IMR-90 (cell line): ENCODE data around the gene AKAP8L. TPM values are rescaled to one million over a fixed set of nuclear protein-coding genes. Genes with fewer than 3 reads are reported as not detected.

Experiments used
- ATAC-seq: fragments of 200-7000 bp; cut with Tn5 transposase; 2 replicates; pipeline ENCODE4 v1.9.1; 2020; ENCODE audit warnings: low read depth, mild to moderate bottlenecking, moderate library complexity
- BruUV-seq: library from RNA; stranded (reverse); fragments of 400-500 nt; replicated peaks from 2 replicates; lab custom pipeline; 2021; lab: Mats Ljungman, UMichigan
- CTCF ChIA-PET: fragments of 300-600 bp; formaldehyde crosslinking; extraction: SDS; loops from one replicate; lab custom pipeline; 2021; ENCODE audit warnings: antibody characterized with exemption; lab: Yijun Ruan, JAX
- POLR2A ChIA-PET: fragments of 300-600 bp; sonication (Branson Sonifier 250); formaldehyde crosslinking; loops from one replicate; lab custom pipeline; 2022; ENCODE audit warnings: antibody characterized with exemption; ENCODE audit not compliant: unreplicated experiment; lab: Charles Lee
- DNase-seq: peaks from one replicate; pipeline ENCODE4 v3.0.0; 2013
- H2AFZ ChIP-seq: replicated peaks from 2 replicates; pipeline ENCODE3; 2013; ENCODE audit warnings: low read length, mild to moderate bottlenecking; ENCODE audit not compliant: poor library complexity
- H2AK5ac ChIP-seq: 2 replicates; pipeline ENCODE4 v1.6.1; 2013; ENCODE audit warnings: low read depth, low read length, inconsistent platforms
- H2AK9ac ChIP-seq: replicated peaks from 2 replicates; pipeline ENCODE3; 2013; ENCODE audit warnings: mild to moderate bottlenecking, low read depth, low read length, moderate library complexity; ENCODE audit not compliant: poor library complexity
- H2BK120ac ChIP-seq: 2 replicates; pipeline ENCODE4 v1.6.1; 2013; ENCODE audit warnings: low read depth, low read length, inconsistent platforms
- H2BK15ac ChIP-seq: 3 replicates; pipeline ENCODE4 v1.6.1; 2013; ENCODE audit warnings: low read depth, low read length, inconsistent platforms
- H2BK20ac ChIP-seq: 2 replicates; pipeline ENCODE4 v1.6.1; 2013; ENCODE audit warnings: low read depth, mild to moderate bottlenecking, inconsistent platforms, low read length, moderate library complexity
- H2BK5ac ChIP-seq: 2 replicates; pipeline ENCODE4 v1.6.1; 2013; ENCODE audit warnings: mild to moderate bottlenecking, low read depth, low read length, inconsistent platforms; ENCODE audit not compliant: poor library complexity, severe bottlenecking
- H3K14ac ChIP-seq: replicated peaks from 2 replicates; pipeline ENCODE4 v1.6.1; 2013; ENCODE audit warnings: low read depth, low read length, inconsistent platforms
- H3K18ac ChIP-seq: 2 replicates; pipeline ENCODE4 v1.6.1; 2013; ENCODE audit warnings: low read depth, low read length, control low read depth
- H3K23ac ChIP-seq: 2 replicates; pipeline ENCODE4 v1.6.1; 2013; ENCODE audit warnings: low read depth, low read length, inconsistent platforms
- H3K27ac ChIP-seq: 2 replicates; pipeline ENCODE4 v1.5.1; 2013; ENCODE audit warnings: mild to moderate bottlenecking, control low read depth, low read length; ENCODE audit not compliant: insufficient read depth
- H3K27me3 ChIP-seq: 2 replicates; pipeline ENCODE4 v1.6.1; 2013; ENCODE audit warnings: low read length; ENCODE audit not compliant: control insufficient read depth, insufficient read depth
- H3K36me3 ChIP-seq: 2 replicates; pipeline ENCODE4 v1.6.1; 2013; ENCODE audit warnings: low read length, mixed read lengths; ENCODE audit not compliant: control insufficient read depth, insufficient read depth
- H3K4ac ChIP-seq: 2 replicates; pipeline ENCODE4 v1.6.1; 2013; ENCODE audit warnings: low read depth, low read length, inconsistent platforms
- H3K4me1 ChIP-seq: 2 replicates; pipeline ENCODE4 v1.6.1; 2013; ENCODE audit warnings: low read length, mixed read lengths; ENCODE audit not compliant: control insufficient read depth, insufficient read depth
- H3K4me2 ChIP-seq: 2 replicates; pipeline ENCODE4 v1.6.1; 2013; ENCODE audit warnings: low read depth, mild to moderate bottlenecking, control low read depth, low read length, moderate library complexity
- H3K4me3 ChIP-seq: 2 replicates; pipeline ENCODE4 v1.5.1; 2013; ENCODE audit warnings: low read depth, mild to moderate bottlenecking, control low read depth, low read length, moderate library complexity; ENCODE audit not compliant: insufficient read depth
- H3K56ac ChIP-seq: 2 replicates; pipeline ENCODE4 v1.6.1; 2013; ENCODE audit warnings: low read length, inconsistent platforms; ENCODE audit not compliant: insufficient read depth; ENCODE audit errors: extremely low read depth
- H3K79me1 ChIP-seq, 2 experiments: 2 replicates each; pipeline ENCODE4 v1.6.1; 2013; ENCODE audit warnings: low read length in 2 of 2, inconsistent platforms in 1 of 2, low read depth in 1 of 2
- H3K9ac ChIP-seq: 2 replicates; pipeline ENCODE4 v1.6.1; 2013; ENCODE audit warnings: low read depth, low read length, control low read depth
- H3K9me1 ChIP-seq: 2 replicates; pipeline ENCODE4 v1.6.1; 2013; ENCODE audit warnings: low read length, inconsistent platforms; ENCODE audit not compliant: insufficient read depth
- H3K9me3 ChIP-seq: 2 replicates; pipeline ENCODE4 v1.6.1; 2013; ENCODE audit warnings: low read length; ENCODE audit not compliant: control insufficient read depth, insufficient read depth
- H4K20me1 ChIP-seq: 2 replicates; pipeline ENCODE4 v1.6.1; 2013; ENCODE audit warnings: low read length, inconsistent platforms; ENCODE audit not compliant: insufficient read depth
- H4K5ac ChIP-seq: 2 replicates; pipeline ENCODE4 v1.6.1; 2013; ENCODE audit warnings: mild to moderate bottlenecking, low read depth, low read length, control low read depth
- H4K8ac ChIP-seq, 2 experiments: 2 replicates each; pipeline ENCODE4 v1.6.1; 2013; ENCODE audit warnings: low read depth in 2 of 2, low read length in 2 of 2, control low read depth in 1 of 2, inconsistent platforms in 1 of 2
- H4K91ac ChIP-seq: 2 replicates; pipeline ENCODE4 v1.6.1; 2013; ENCODE audit warnings: low read depth, low read length, inconsistent platforms; ENCODE audit not compliant: insufficient read depth
- CTCF ChIP-seq: conservative IDR thresholded peaks from 2 replicates; pipeline ENCODE4 v1.5.1; 2012; ENCODE audit warnings: mild to moderate bottlenecking, low read depth, low read length, improper control_type of control experiment
- ELK1 ChIP-seq: fragments of 150-350 bp; IDR thresholded peaks from 2 replicates; pipeline ENCODE4 v1.6.1; 2016; ENCODE audit warnings: low read depth, mild to moderate bottlenecking, low read length, moderate library complexity, borderline replicate concordance
- FOS ChIP-seq: fragments of 150-350 bp; IDR thresholded peaks from 2 replicates; pipeline ENCODE4 v1.6.1; 2016; ENCODE audit warnings: low read depth, low read length
- MAFK ChIP-seq: IDR thresholded peaks from 2 replicates; pipeline ENCODE4 v1.6.1; 2012; ENCODE audit warnings: low read depth, low read length, improper control_type of control experiment
- MAZ ChIP-seq: IDR thresholded peaks from 2 replicates; pipeline ENCODE4 v1.6.1; 2012; ENCODE audit warnings: low read depth, mild to moderate bottlenecking, low read length, improper control_type of control experiment, moderate library complexity, borderline replicate concordance
- NFE2L2 ChIP-seq: fragments of 150-350 bp; IDR thresholded peaks from 2 replicates; pipeline ENCODE4 v1.6.1; 2016; ENCODE audit warnings: low read depth, mild to moderate bottlenecking, low read length
- RCOR1 ChIP-seq: IDR thresholded peaks from 2 replicates; pipeline ENCODE4 v1.6.1; 2012; ENCODE audit warnings: mild to moderate bottlenecking, low read length, improper control_type of control experiment; ENCODE audit not compliant: insufficient replicate concordance
- SMC3 ChIP-seq: fragments of 150-350 bp; IDR thresholded peaks from 2 replicates; pipeline ENCODE4 v1.6.1; 2016; ENCODE audit warnings: low read depth, mild to moderate bottlenecking, antibody characterized with exemption, low read length, moderate library complexity
- USF2 ChIP-seq: fragments of 150-350 bp; IDR thresholded peaks from 2 replicates; pipeline ENCODE4 v1.6.1; 2017; ENCODE audit warnings: mild to moderate bottlenecking, antibody characterized with exemption, low read length, low read depth
- WGBS, 2 experiments: methylation state at CpG; one replicate each; pipeline versions ENCODE4 v1.1.5 to v1.1.7; 2013; ENCODE audit warnings: missing lambda C conversion rate in 2 of 2; ENCODE audit not compliant: insufficient read length in 1 of 2; ENCODE audit errors: extremely low coverage in 2 of 2; 5-methylcytosine and 5-hydroxymethylcytosine counted together
- dilution Hi-C: fragments of 300-500 bp; cut with HindIII; formaldehyde crosslinking; loops from one replicate; pipeline ENCODE4 v1.14.3; 2018; ENCODE audit warnings: low sequenced_read_pairs; ENCODE audit not compliant: unreplicated experiment
- in situ Hi-C: fragments of 300-500 bp; cut with MboI; formaldehyde crosslinking; loops from 3 replicates; pipeline ENCODE4 v1.14.3; 2019; ENCODE audit warnings: low sequenced_read_pairs, inconsistent platforms, mixed read lengths
- intact Hi-C: fragments of 100-400 bp; cut with micrococcal nuclease; formaldehyde crosslinking; loops from 2 replicates; pipeline ENCODE4 v1.10.0; 2022
- polyA plus RNA-seq, 3 experiments: library from polyadenylated mRNA; depleted of rRNA; stranded (reverse); fragments of >200 nt; gene quantifications; 2 replicates each; pipeline ENCODE4 v1.2.3, GENCODE V29; 2012; ENCODE audit warnings: low replicate concordance in 1 of 3
- total RNA-seq: library from RNA; depleted of rRNA; stranded (reverse); fragments of >200 nt; gene quantifications from 2 replicates; pipeline ENCODE4 v1.2.3, GENCODE V29; 2012

Gene AKAP8L
- total and polyA plus RNA-seq, 2 of the 4 experiments (the other 2 are of a cell fraction) = 43.1 to 44.6 TPM

- Histone ChIP-seq H2BK20ac (no peak overlapping the region), H3K4me1 (no peaks in the 10 kb centered on the region), H3K9ac (no peak overlapping the region), H4K20me1 (peaks cover 10% of the 10 kb centered on the region; the same call in 1 of the 2 replicates), H2AK5ac (no peak overlapping the region), H2BK15ac (no peak overlapping the region), H3K36me3 (peaks cover 63% of the 10 kb centered on the region), H3K23ac (no peak overlapping the region), H2BK120ac (no peak overlapping the region), H4K8ac (no peak overlapping the region), H2BK5ac (no peak overlapping the region), H3K56ac (no peak overlapping the region), H3K9me1 (no peaks in the 10 kb centered on the region), H3K27me3 (no peaks in the 10 kb centered on the region), H3K79me1 (peaks cover 14 to 32% of the 10 kb centered on the region in 2 experiments), H4K5ac (no peak overlapping the region), H2AFZ (no peak overlapping the region), H2AK9ac (no peak overlapping the region), H3K27ac (no peak overlapping the region), H3K9me3 (no peaks in the 10 kb centered on the region), H3K4ac (no peak overlapping the region), H3K14ac (no peak overlapping the region), H3K4me3 (no peak overlapping the region), H4K91ac (no peak overlapping the region), H3K4me2 (no peak overlapping the region), H3K18ac (no peak overlapping the region)
- POLR2A ChIA-PET = no interaction called here
- CTCF ChIA-PET = no interaction called here
- intact Hi-C loops (no loop called here), dilution Hi-C loops (no loop called here), in situ Hi-C loops (no loop called here)
- no TSS peak for BruUV-seq
- TF ChIP-seq MAFK (no peak), ELK1 (no peak), FOS (no peak), RCOR1 (no peak), USF2 (no peak), CTCF (no peak), NFE2L2 (no peak), MAZ (no peak), SMC3 (no peak)
- DNase-seq = no peak
- no peak for ATAC-seq
- WGBS, 2 experiments = 100% methylated on average over 4 of the region's 6 CpGs; no CpG with 5 or more reads in 1 of the 2 experiments
Measured at GRCh38 chr19:15365264-15365663, 53.5 kb downstream of the AKAP8L start.
